C4-2B (cell line): ENCODE data around the gene ZNF385B.

Source experiments
- H3K27ac ChIP-seq: fragments of 450-650 bp; 2 replicates; pipeline ENCODE4 v1.5.1; 2017
- ZFX ChIP-seq: fragments of 450-650 bp; IDR thresholded peaks from 2 replicates; pipeline ENCODE4 v1.6.1; 2017
- TF ChIP-seq, protein P1 (sequence below): fragments of 450-650 bp; conservative IDR thresholded peaks from 2 replicates; pipeline ENCODE4 v1.5.1; 2017; ENCODE audit warnings: mild to moderate bottlenecking

Gene ZNF385B

DNA sequence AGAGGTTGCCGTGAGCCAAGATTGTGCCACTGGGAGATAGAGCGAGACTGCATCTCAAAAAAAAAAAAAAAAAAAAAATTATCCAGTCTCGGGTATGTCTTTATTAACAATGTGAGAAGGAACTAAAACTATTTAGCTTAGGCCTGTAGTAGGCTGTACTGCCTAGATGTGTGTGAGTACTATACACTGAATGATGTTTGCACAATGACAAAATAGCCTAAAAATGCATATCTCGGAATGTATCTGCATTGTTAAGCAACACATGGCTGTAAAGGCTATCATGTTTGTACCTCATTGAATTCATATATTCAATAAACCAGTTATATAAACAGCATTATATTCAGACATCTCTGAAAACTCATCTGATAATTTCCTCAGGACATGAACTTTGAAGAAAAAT is 405.6 kb downstream of the ZNF385B start:
- no peak overlapping the region for H3K27ac ChIP-seq
- no peak for TF ChIP-seq ZFX
- TF ChIP-seq, protein P1, sequence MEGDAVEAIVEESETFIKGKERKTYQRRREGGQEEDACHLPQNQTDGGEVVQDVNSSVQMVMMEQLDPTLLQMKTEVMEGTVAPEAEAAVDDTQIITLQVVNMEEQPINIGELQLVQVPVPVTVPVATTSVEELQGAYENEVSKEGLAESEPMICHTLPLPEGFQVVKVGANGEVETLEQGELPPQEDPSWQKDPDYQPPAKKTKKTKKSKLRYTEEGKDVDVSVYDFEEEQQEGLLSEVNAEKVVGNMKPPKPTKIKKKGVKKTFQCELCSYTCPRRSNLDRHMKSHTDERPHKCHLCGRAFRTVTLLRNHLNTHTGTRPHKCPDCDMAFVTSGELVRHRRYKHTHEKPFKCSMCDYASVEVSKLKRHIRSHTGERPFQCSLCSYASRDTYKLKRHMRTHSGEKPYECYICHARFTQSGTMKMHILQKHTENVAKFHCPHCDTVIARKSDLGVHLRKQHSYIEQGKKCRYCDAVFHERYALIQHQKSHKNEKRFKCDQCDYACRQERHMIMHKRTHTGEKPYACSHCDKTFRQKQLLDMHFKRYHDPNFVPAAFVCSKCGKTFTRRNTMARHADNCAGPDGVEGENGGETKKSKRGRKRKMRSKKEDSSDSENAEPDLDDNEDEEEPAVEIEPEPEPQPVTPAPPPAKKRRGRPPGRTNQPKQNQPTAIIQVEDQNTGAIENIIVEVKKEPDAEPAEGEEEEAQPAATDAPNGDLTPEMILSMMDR = no peak

DNA sequence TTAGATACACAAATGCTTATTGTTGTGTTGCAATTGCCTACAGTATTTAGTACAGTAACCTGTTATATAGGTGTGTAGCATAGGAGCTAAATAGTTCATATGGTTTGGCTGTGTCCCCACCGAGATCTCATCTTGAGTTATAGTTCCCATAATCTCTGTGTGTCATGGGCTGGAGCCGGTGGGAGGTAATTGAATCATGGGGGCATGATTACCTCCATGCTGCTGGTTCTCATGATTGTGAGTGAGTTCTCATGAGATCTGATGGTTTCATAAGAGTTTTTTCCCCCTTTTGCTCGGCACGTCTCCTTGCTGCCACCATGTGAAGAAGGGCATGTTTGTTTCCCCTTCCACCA is 406.3 kb downstream of the ZNF385B start:
- TF ChIP-seq, protein P1 = no peak
- no peak for TF ChIP-seq ZFX
- no peak overlapping the region for H3K27ac ChIP-seq

DNA sequence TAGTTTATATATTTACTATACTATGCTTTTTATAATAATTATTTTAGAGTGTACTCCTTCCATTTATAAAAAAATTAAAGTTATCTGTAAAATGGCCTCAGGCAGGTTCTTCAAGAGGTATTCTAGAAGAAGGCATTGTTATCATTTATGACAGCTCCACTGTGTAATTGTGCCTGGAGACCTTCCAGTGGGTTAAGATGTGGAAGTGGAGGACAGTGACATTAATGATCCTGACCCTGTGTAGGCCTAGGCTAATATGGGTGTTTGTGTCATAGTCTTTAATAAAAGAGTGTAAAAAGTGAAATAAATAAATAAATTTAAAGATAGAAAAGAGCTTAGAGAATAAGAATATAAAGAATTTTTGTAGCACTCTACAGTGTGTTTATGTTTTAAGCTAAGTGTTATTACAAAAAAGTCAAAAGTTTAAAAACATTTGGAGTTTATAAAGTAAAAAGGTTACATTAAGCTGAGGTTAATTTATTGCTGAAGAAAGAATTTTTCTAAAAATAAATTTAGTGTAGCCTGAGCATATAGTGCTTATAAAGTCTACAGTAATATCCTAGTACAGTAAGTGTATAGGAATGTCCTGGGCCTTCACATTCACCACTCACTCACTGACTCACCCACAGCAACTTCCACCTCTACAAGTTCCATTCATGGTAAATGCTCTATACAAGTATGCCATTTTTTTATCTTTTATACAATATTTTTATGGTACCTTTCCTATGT is 406.8 kb downstream of the ZNF385B start:
- no peak overlapping the region for H3K27ac ChIP-seq
- TF ChIP-seq, protein P1 = no peak
- TF ChIP-seq ZFX = no peak

DNA sequence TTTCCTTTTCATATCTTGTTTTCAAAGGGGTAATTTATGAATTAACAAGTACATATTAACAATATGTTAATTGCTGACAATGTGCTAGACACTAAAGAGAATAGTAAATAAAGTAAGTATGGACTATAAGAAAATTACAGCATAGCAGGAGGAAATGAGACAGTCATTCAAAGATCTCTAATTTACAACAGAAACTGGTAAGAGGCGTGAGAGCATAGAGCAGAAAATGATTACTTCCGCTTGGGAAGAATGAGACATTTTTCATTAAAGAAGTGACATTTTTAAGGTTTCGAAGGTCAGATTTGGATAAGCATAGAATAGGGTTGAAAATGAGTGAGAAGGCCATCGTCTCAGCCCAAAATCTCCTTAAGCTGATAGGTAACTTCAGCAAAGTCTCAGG is 412.4 kb downstream of the ZNF385B start:
- TF ChIP-seq, protein P1 = no peak
- TF ChIP-seq ZFX = no peak
- H3K27ac ChIP-seq = no peak overlapping the region

DNA sequence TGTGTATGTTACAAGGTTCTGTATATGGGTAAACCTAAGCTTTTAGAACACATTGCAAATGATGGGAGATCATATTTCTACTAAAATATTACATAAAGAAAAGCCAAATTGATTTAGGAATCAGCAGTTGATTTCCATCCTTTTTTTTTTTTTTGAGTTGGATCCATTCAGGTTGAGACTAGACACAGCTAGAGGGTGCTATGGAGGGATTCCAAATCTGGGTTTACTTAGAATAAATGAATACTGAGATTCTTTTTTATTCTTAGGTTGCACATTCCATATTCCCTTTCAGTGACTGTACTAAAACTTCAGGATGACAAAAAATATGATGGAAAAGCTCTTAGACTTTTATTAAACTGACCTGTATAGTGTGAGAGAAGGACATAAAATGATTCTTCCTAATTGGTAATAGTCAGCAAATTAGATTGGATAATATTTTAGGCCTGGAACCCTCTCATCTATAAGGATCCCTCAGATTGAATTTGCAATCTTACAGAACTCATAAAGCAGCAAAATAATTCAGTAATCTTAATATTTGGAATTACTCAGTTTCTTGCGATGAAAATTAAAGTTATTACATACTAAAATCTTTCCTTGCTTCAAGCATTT is 413.5 kb downstream of the ZNF385B start:
- no peak overlapping the region for H3K27ac ChIP-seq
- TF ChIP-seq, protein P1 = no peak; the same call in 1 of the 2 replicates
- no peak for TF ChIP-seq ZFX

DNA sequence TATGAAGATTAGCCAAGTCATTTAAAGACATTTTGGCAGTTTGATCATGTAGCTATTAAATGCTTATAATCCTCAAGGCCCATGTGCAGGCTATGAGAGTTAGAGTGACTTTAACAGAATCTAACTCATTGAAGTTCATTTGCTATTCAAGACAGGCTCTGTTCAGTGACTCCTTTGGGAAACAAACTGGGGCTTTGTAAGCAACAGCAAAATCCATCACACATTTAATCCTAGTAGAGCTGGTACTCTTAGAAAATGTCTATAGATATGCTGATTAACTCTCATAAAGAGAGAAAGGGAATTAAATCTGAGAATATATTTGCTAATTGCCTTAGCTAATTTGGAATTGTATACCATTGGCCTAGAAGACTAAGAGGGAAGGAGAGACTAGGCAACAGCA is 414.0 kb downstream of the ZNF385B start:
- no peak overlapping the region for H3K27ac ChIP-seq

More for the DNA sequence above, 414.0 kb downstream of the ZNF385B start:
- no peak for TF ChIP-seq ZFX
- TF ChIP-seq, protein P1 = no peak
